Raji (cell line): Measurements from ENCODE around the gene NDST4.

ENCODE experiments used
- POLR2A ChIP-seq: IDR thresholded peaks from 2 replicates; pipeline ENCODE4 v1.6.1; 2011; ENCODE audit warnings: low read depth, low read length, control low read depth; ENCODE audit not compliant: insufficient read depth

Gene NDST4

GRCh38 chr4:114783215-114783595 lies 330.2 kb downstream of the NDST4 start:
- TF ChIP-seq POLR2A, result no peak

GRCh38 chr4:114782415-114783214 lies 330.8 kb downstream of the NDST4 start:
- TF ChIP-seq POLR2A, result no peak

GRCh38 chr4:114780205-114780604 lies 333.2 kb downstream of the NDST4 start:
- TF ChIP-seq POLR2A, result no peak
